IMR-90 (cell line): ENCODE measurements around the gene ACSM6. TPM values are rescaled to one million over a fixed set of nuclear protein-coding genes. Genes with fewer than 3 reads are reported as not detected.

Source experiments
- ATAC-seq: fragments of 200-7000 bp; cut with Tn5 transposase; 2 replicates; pipeline ENCODE4 v1.9.1; 2020; ENCODE audit warnings: low read depth, mild to moderate bottlenecking, moderate library complexity
- BruUV-seq: library from RNA; stranded (reverse); fragments of 400-500 nt; replicated peaks from 2 replicates; lab custom pipeline; 2021; lab: Mats Ljungman, UMichigan
- CTCF ChIA-PET: fragments of 300-600 bp; formaldehyde crosslinking; extraction: SDS; loops from one replicate; lab custom pipeline; 2021; ENCODE audit warnings: antibody characterized with exemption; lab: Yijun Ruan, JAX
- POLR2A ChIA-PET: fragments of 300-600 bp; sonication (Branson Sonifier 250); formaldehyde crosslinking; loops from one replicate; lab custom pipeline; 2022; ENCODE audit warnings: antibody characterized with exemption; ENCODE audit not compliant: unreplicated experiment; lab: Charles Lee
- DNase-seq: peaks from one replicate; pipeline ENCODE4 v3.0.0; 2013
- H2AFZ ChIP-seq: replicated peaks from 2 replicates; pipeline ENCODE3; 2013; ENCODE audit warnings: low read length, mild to moderate bottlenecking; ENCODE audit not compliant: poor library complexity
- H2AK5ac ChIP-seq: 2 replicates; pipeline ENCODE4 v1.6.1; 2013; ENCODE audit warnings: low read depth, low read length, inconsistent platforms
- H2AK9ac ChIP-seq: replicated peaks from 2 replicates; pipeline ENCODE3; 2013; ENCODE audit warnings: mild to moderate bottlenecking, low read depth, low read length, moderate library complexity; ENCODE audit not compliant: poor library complexity
- H2BK120ac ChIP-seq: 2 replicates; pipeline ENCODE4 v1.6.1; 2013; ENCODE audit warnings: low read depth, low read length, inconsistent platforms
- H2BK15ac ChIP-seq: 3 replicates; pipeline ENCODE4 v1.6.1; 2013; ENCODE audit warnings: low read depth, low read length, inconsistent platforms
- H2BK20ac ChIP-seq: 2 replicates; pipeline ENCODE4 v1.6.1; 2013; ENCODE audit warnings: low read depth, mild to moderate bottlenecking, inconsistent platforms, low read length, moderate library complexity
- H2BK5ac ChIP-seq: 2 replicates; pipeline ENCODE4 v1.6.1; 2013; ENCODE audit warnings: mild to moderate bottlenecking, low read depth, low read length, inconsistent platforms; ENCODE audit not compliant: poor library complexity, severe bottlenecking
- H3K14ac ChIP-seq: replicated peaks from 2 replicates; pipeline ENCODE4 v1.6.1; 2013; ENCODE audit warnings: low read depth, low read length, inconsistent platforms
- H3K18ac ChIP-seq: 2 replicates; pipeline ENCODE4 v1.6.1; 2013; ENCODE audit warnings: low read depth, low read length, control low read depth
- H3K23ac ChIP-seq: 2 replicates; pipeline ENCODE4 v1.6.1; 2013; ENCODE audit warnings: low read depth, low read length, inconsistent platforms
- H3K27ac ChIP-seq: 2 replicates; pipeline ENCODE4 v1.5.1; 2013; ENCODE audit warnings: mild to moderate bottlenecking, control low read depth, low read length; ENCODE audit not compliant: insufficient read depth
- H3K27me3 ChIP-seq: 2 replicates; pipeline ENCODE4 v1.6.1; 2013; ENCODE audit warnings: low read length; ENCODE audit not compliant: control insufficient read depth, insufficient read depth
- H3K36me3 ChIP-seq: 2 replicates; pipeline ENCODE4 v1.6.1; 2013; ENCODE audit warnings: low read length, mixed read lengths; ENCODE audit not compliant: control insufficient read depth, insufficient read depth
- H3K4ac ChIP-seq: 2 replicates; pipeline ENCODE4 v1.6.1; 2013; ENCODE audit warnings: low read depth, low read length, inconsistent platforms
- H3K4me1 ChIP-seq: 2 replicates; pipeline ENCODE4 v1.6.1; 2013; ENCODE audit warnings: low read length, mixed read lengths; ENCODE audit not compliant: control insufficient read depth, insufficient read depth
- H3K4me2 ChIP-seq: 2 replicates; pipeline ENCODE4 v1.6.1; 2013; ENCODE audit warnings: low read depth, mild to moderate bottlenecking, control low read depth, low read length, moderate library complexity
- H3K4me3 ChIP-seq: 2 replicates; pipeline ENCODE4 v1.5.1; 2013; ENCODE audit warnings: low read depth, mild to moderate bottlenecking, control low read depth, low read length, moderate library complexity; ENCODE audit not compliant: insufficient read depth
- H3K56ac ChIP-seq: 2 replicates; pipeline ENCODE4 v1.6.1; 2013; ENCODE audit warnings: low read length, inconsistent platforms; ENCODE audit not compliant: insufficient read depth; ENCODE audit errors: extremely low read depth
- H3K79me1 ChIP-seq, 2 experiments: 2 replicates each; pipeline ENCODE4 v1.6.1; 2013; ENCODE audit warnings: low read length in 2 of 2, inconsistent platforms in 1 of 2, low read depth in 1 of 2
- H3K9ac ChIP-seq: 2 replicates; pipeline ENCODE4 v1.6.1; 2013; ENCODE audit warnings: low read depth, low read length, control low read depth
- H3K9me1 ChIP-seq: 2 replicates; pipeline ENCODE4 v1.6.1; 2013; ENCODE audit warnings: low read length, inconsistent platforms; ENCODE audit not compliant: insufficient read depth
- H3K9me3 ChIP-seq: 2 replicates; pipeline ENCODE4 v1.6.1; 2013; ENCODE audit warnings: low read length; ENCODE audit not compliant: control insufficient read depth, insufficient read depth
- H4K20me1 ChIP-seq: 2 replicates; pipeline ENCODE4 v1.6.1; 2013; ENCODE audit warnings: low read length, inconsistent platforms; ENCODE audit not compliant: insufficient read depth
- H4K5ac ChIP-seq: 2 replicates; pipeline ENCODE4 v1.6.1; 2013; ENCODE audit warnings: mild to moderate bottlenecking, low read depth, low read length, control low read depth
- H4K8ac ChIP-seq, 2 experiments: 2 replicates each; pipeline ENCODE4 v1.6.1; 2013; ENCODE audit warnings: low read depth in 2 of 2, low read length in 2 of 2, control low read depth in 1 of 2, inconsistent platforms in 1 of 2
- H4K91ac ChIP-seq: 2 replicates; pipeline ENCODE4 v1.6.1; 2013; ENCODE audit warnings: low read depth, low read length, inconsistent platforms; ENCODE audit not compliant: insufficient read depth
- BHLHE40 ChIP-seq: fragments of 150-350 bp; IDR thresholded peaks from 2 replicates; pipeline ENCODE4 v1.6.1; 2016; ENCODE audit warnings: mild to moderate bottlenecking, low read depth, low read length
- CEBPB ChIP-seq: IDR thresholded peaks from 2 replicates; pipeline ENCODE4 v1.6.1; 2012; ENCODE audit warnings: low read depth, low read length, improper control_type of control experiment
- FOS ChIP-seq: fragments of 150-350 bp; IDR thresholded peaks from 2 replicates; pipeline ENCODE4 v1.6.1; 2016; ENCODE audit warnings: low read depth, low read length
- MAFK ChIP-seq: IDR thresholded peaks from 2 replicates; pipeline ENCODE4 v1.6.1; 2012; ENCODE audit warnings: low read depth, low read length, improper control_type of control experiment
- MAZ ChIP-seq: IDR thresholded peaks from 2 replicates; pipeline ENCODE4 v1.6.1; 2012; ENCODE audit warnings: low read depth, mild to moderate bottlenecking, low read length, improper control_type of control experiment, moderate library complexity, borderline replicate concordance
- RFX5 ChIP-seq: IDR thresholded peaks from 2 replicates; pipeline ENCODE4 v1.8.0; 2012; ENCODE audit warnings: low read depth, mild to moderate bottlenecking, low read length, moderate library complexity
- SMC3 ChIP-seq: fragments of 150-350 bp; IDR thresholded peaks from 2 replicates; pipeline ENCODE4 v1.6.1; 2016; ENCODE audit warnings: low read depth, mild to moderate bottlenecking, antibody characterized with exemption, low read length, moderate library complexity
- WGBS, 2 experiments: methylation state at CpG; one replicate each; pipeline versions ENCODE4 v1.1.5 to v1.1.7; 2013; ENCODE audit warnings: missing lambda C conversion rate in 2 of 2; ENCODE audit not compliant: insufficient read length in 1 of 2; ENCODE audit errors: extremely low coverage in 2 of 2; 5-methylcytosine and 5-hydroxymethylcytosine counted together
- dilution Hi-C: fragments of 300-500 bp; cut with HindIII; formaldehyde crosslinking; loops from one replicate; pipeline ENCODE4 v1.14.3; 2018; ENCODE audit warnings: low sequenced_read_pairs; ENCODE audit not compliant: unreplicated experiment
- in situ Hi-C: fragments of 300-500 bp; cut with MboI; formaldehyde crosslinking; loops from 3 replicates; pipeline ENCODE4 v1.14.3; 2019; ENCODE audit warnings: low sequenced_read_pairs, inconsistent platforms, mixed read lengths
- intact Hi-C: fragments of 100-400 bp; cut with micrococcal nuclease; formaldehyde crosslinking; loops from 2 replicates; pipeline ENCODE4 v1.10.0; 2022
- polyA plus RNA-seq, 3 experiments: library from polyadenylated mRNA; depleted of rRNA; stranded (reverse); fragments of >200 nt; gene quantifications; 2 replicates each; pipeline ENCODE4 v1.2.3, GENCODE V29; 2012; ENCODE audit warnings: low replicate concordance in 1 of 3
- total RNA-seq: library from RNA; depleted of rRNA; stranded (reverse); fragments of >200 nt; gene quantifications from 2 replicates; pipeline ENCODE4 v1.2.3, GENCODE V29; 2012
- TF ChIP-seq, protein P1 (sequence below): fragments of 150-350 bp; IDR thresholded peaks from 2 replicates; pipeline ENCODE4 v1.6.1; 2017; ENCODE audit warnings: mild to moderate bottlenecking, antibody characterized with exemption, low read length, low read depth

ACSM6 gene
- total and polyA plus RNA-seq, 2 of the 4 experiments (the other 2 are of a cell fraction) = not detected

DNA sequence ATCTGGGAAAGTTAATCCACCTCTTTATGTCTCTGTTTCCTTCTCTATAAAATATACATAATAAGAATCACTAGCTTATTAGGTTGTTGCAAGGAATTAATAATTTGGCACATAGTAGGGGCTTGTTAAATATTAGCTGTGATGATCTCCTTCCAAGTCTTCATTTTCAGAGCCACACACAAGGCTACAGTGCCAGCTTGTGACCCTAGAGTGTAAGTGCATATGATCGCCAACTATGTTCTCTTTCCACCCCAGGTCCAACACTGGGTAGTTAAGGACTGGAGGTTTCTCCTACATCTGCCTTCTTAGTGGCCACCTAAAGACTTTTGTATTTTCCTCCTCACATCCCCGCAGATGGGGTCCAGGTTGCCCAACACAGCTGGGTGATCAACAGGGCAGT is 17.9 kb upstream of the ACSM6 start:
- DNase-seq (no peak), ATAC-seq (no peak)
- no peak overlapping the region for H3K4ac ChIP-seq
- no peaks in the 10 kb centered on the region for H3K27me3 ChIP-seq
- H4K8ac ChIP-seq = no peak overlapping the region
- H2AFZ ChIP-seq = no peak overlapping the region
- no peak overlapping the region for H2BK5ac ChIP-seq
- no peak overlapping the region for H4K91ac ChIP-seq
- no peak overlapping the region for H3K9ac ChIP-seq
- BruUV-seq = no TSS peak
- intact Hi-C loops (no loop called here), in situ Hi-C loops (no loop called here), dilution Hi-C loops (no loop called here)
- CTCF ChIA-PET = no interaction called here
- no peak overlapping the region for H2BK15ac ChIP-seq
- no peak overlapping the region for H2AK9ac ChIP-seq
- no peak overlapping the region for H2AK5ac ChIP-seq
- no peaks in the 10 kb centered on the region for H4K20me1 ChIP-seq
- H3K79me1 ChIP-seq = no peaks in the 10 kb centered on the region
- H3K23ac ChIP-seq = no peak overlapping the region
- no peak overlapping the region for H3K27ac ChIP-seq
- no peak overlapping the region for H3K4me3 ChIP-seq
- WGBS, 2 experiments = no CpG with 5 or more reads among the region's 2 CpGs
- H3K4me1 ChIP-seq = no peaks in the 10 kb centered on the region
- no peak overlapping the region for H3K18ac ChIP-seq
- POLR2A ChIA-PET = no interaction called here
- H3K36me3 ChIP-seq = no peaks in the 10 kb centered on the region
- no peak overlapping the region for H2BK20ac ChIP-seq
- no peak overlapping the region for H3K56ac ChIP-seq
- no peak overlapping the region for H3K4me2 ChIP-seq
- H3K9me1 ChIP-seq = no peaks in the 10 kb centered on the region
- no peak overlapping the region for H2BK120ac ChIP-seq
- H3K9me3 ChIP-seq = no peaks in the 10 kb centered on the region
- TF ChIP-seq FOS (no peak), MAFK (no peak), SMC3 (no peak), MAZ (no peak), CEBPB (no peak), RFX5 (no peak), BHLHE40 (no peak)
- TF ChIP-seq, protein P1, sequence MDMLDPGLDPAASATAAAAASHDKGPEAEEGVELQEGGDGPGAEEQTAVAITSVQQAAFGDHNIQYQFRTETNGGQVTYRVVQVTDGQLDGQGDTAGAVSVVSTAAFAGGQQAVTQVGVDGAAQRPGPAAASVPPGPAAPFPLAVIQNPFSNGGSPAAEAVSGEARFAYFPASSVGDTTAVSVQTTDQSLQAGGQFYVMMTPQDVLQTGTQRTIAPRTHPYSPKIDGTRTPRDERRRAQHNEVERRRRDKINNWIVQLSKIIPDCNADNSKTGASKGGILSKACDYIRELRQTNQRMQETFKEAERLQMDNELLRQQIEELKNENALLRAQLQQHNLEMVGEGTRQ = no peak
- H4K5ac ChIP-seq = no peak overlapping the region
- no peak overlapping the region for H3K14ac ChIP-seq
